H1 (cell line): ENCODE results near the gene BFSP2. TPM values are rescaled to one million over a fixed set of nuclear protein-coding genes. Genes with fewer than 3 reads are reported as not detected.

Experiments
- EGR1 ChIP-seq: IDR thresholded peaks from 2 replicates; pipeline ENCODE4 v1.6.1; 2011; ENCODE audit warnings: low read depth, low read length, borderline replicate concordance
- HDAC6 ChIP-seq: IDR thresholded peaks from one replicate; pipeline ENCODE4 v1.7.1; 2012; ENCODE audit warnings: low read depth, mild to moderate bottlenecking, inconsistent platforms, low read length, moderate library complexity
- MAFK ChIP-seq: IDR thresholded peaks from 2 replicates; pipeline ENCODE4 v1.6.1; 2012; ENCODE audit warnings: low read depth, mild to moderate bottlenecking, improper control_type of control experiment, low read length
- RXRA ChIP-seq: IDR thresholded peaks from 2 replicates; pipeline ENCODE4 v1.6.1; 2011; ENCODE audit warnings: low read depth, mild to moderate bottlenecking, low read length, moderate library complexity; ENCODE audit not compliant: insufficient read depth
- TAF7 ChIP-seq: optimal IDR thresholded peaks from 2 replicates; pipeline ENCODE3; 2011; ENCODE audit warnings: low read depth, mild to moderate bottlenecking, inconsistent platforms, low read length, moderate library complexity, borderline replicate concordance
- TCF12 ChIP-seq: IDR thresholded peaks from 2 replicates; pipeline ENCODE4 v1.6.1; 2011; ENCODE audit warnings: low read depth, mild to moderate bottlenecking, low read length
- polyA plus RNA-seq, 7 experiments: library from polyadenylated mRNA; depleted of rRNA in 3 of 7; stranded (reverse) in 5 of 7; unstranded in 2 of 7; fragments of >200 nt in 5 of 7; fragments of 200-250 nt in 2 of 7; gene quantifications; 1 replicate in 5 of 7; 2 replicates in 1 of 7; 4 replicates in 1 of 7; pipeline versions ENCODE4 v1.2.1 to v1.2.3, GENCODE V29; 2011 to 2013; ENCODE audit warnings: missing spikeins in 2 of 7, mixed read lengths in 2 of 7
- total RNA-seq: library from RNA; stranded (reverse); fragmentation: NEBNext Ultra II Directional; extraction: Animal tissue kit (Norgen Biotek cat#: 25700); gene quantifications from 2 replicates; pipeline ENCODE4 v1.2.1, GENCODE V29; 2021

Gene BFSP2
- total and polyA plus RNA-seq, 2 of the 8 experiments (the other 6 are each of a cell fraction or from before 2014, with no cell fraction given): not detected

GRCh38 chr3:133467780-133468179 is 67.9 kb downstream of the BFSP2 start (continued):
- TF ChIP-seq HDAC6: no peak
- no peak for TF ChIP-seq MAFK
- TF ChIP-seq TCF12: no peak
- TF ChIP-seq TAF7: no peak
- TF ChIP-seq RXRA: no peak
- TF ChIP-seq EGR1: no peak
